Tongue (tissue), 2 donors: ENCODE measurements around the gene PSME2. TPM values are rescaled to one million over a fixed set of nuclear protein-coding genes. Genes with fewer than 3 reads are reported as not detected.
A peak's percentile ranks its signal among the peaks of the same experiment; 100 is the strongest.

Experiments used
- DNase-seq: peaks from one replicate; pipeline ENCODE4 v3.0.0-alpha.2; 2015
- total RNA-seq: library from RNA; depleted of rRNA; stranded (reverse); fragments of >200 nt; gene quantifications from one replicate; pipeline ENCODE4 v1.2.3, GENCODE V29; 2014

Gene PSME2
- total RNA-seq, 1 donor from 2014 or later = 35.5 TPM

DNA sequence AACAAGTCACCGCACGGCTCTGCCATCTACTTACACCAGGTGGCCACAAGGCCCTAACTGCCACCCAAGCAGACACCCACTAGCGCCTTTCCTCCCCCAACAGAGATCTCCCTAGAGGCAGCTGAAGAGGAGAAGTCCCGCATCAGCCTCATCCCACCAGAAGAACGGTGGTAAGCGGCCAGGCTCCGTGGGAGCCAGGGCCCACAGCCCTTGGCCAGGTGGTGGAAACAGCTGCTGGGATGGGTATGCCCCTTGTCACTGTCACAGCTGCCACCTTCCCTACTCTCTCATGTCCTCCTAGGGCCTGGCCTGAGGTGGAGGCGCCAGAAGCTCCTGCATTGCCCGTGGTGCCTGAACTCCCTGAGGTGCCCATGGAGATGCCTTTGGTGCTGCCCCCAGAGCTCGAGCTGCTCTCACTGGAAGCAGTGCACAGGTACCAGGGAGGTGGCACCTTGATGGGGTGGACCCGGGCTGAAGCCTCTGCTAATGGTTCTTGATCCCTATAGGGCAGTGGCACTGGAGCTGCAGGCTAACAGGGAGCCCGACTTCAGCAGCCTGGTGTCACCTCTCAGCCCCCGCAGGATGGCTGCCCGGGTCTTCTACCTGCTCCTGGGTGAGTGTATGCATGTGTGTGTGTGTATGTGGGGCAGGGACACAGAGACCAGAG, 33.0 kb upstream of the PSME2 start:
- DNase-seq = no peak

DNA sequence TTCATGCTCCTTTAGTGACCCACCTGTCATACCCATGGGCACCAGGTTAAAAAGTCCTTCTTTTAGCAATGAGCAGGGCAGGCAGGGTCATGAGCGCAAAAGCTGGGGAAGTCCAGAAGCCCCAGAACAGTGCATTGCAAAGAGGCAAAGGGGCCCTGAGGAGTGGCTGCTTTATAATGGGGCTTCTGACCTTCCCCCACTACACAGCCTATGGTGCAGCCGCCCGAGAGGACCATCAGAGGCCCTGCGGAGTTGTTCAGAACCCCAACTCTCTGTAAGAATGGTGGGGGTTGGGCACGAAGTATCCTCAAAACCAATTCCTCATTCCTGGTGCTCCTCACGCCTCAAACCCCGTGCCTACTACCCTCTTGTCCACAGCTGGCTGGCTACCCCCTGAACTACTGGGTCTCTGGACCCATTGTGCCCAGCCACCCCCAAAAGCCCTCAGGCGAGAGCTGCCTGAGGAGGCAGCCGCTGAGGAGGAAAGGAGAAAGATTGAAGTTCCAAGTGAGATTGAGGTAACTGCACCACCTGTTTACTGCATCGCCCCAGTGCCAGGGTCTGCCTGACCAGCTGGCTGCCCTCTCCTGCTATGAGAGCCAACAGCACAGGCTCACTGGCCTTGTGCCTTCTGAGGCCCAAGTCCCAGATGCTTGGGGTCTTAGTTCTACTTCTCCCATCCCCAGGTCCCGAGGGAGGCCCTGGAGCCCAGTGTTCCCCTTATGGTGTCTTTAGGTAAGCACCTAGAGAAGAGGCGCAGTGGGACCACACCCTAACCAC, 32.2 kb upstream of the PSME2 start:
- DNase-seq = no peak

DNA sequence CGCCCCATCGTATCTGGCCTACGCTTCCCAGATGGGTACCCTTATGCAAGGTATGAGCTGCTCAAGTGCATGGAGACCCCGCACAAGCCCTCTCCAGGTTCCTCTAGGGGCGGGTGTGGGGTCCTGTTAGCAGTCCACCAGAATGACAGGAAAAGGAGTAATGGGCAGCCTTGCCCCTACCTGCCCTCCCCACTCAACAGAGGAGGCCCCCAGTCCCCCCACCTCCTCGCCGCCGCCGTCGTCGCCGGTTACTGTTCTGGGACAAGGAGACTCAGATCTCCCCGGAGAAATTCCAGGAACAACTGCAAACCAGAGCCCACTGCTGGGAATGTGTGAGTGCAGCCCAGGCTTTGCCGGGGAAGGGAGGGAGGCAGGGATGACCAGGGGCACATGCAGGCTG, 31.5 kb upstream of the PSME2 start:
- DNase-seq = no peak

DNA sequence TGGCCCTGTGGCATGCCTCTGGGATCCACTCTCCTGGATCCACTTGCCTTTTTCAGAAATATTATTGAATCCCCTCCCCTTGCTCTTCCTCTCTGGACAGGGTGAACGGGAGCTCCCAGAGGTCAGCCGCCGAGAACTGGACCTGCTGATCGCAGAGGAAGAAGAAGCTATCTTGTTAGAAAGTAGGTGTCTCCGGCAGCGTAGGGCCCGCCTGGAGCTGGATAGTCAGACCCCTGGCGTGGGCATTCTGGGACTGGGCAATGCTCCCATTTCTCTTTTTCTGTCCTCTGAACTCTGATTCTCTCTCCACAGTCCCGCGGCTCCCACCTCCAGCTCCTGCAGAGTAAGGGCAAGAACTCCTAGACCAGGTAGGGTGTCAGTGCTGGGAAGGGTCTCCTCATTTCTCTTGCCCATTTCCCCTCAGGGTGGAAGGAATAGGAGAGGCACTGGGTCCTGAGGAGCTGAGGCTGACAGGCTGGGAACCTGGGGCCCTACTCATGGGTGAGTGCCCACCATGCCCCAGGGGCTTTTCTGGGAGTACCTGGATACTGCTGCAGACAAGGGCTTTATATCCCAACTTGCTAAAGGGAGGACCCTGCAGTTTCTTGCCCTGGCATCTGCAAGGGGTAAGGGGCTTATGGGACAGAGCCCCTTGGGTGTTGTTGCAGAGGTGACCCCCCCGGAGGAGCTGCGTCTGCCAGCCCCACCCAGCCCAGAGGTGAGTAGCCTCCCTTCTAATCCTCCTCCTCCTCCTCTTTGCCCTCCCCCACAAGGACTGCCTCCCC, 30.8 kb upstream of the PSME2 start:
- no peak for DNase-seq

DNA sequence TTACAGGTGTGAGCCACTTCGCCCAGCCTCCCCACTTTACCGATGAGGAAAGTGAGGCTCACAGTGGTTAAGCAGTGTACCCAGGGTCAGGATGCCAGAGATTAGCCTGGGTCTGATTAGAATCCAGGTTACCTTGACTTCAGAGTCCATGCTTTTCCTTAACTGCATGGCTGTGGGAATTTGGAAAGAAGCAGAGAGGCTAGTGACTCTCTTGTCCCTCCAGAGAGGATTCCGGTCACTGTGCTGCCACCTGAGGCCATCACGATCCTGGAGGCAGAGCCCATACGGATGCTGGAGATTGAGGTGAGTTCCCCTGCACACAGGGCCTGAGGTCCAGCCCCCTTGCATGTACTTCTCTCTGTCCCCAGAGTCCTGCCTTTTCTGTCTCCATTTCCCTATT, 30.2 kb upstream of the PSME2 start:
- DNase-seq = no peak

DNA sequence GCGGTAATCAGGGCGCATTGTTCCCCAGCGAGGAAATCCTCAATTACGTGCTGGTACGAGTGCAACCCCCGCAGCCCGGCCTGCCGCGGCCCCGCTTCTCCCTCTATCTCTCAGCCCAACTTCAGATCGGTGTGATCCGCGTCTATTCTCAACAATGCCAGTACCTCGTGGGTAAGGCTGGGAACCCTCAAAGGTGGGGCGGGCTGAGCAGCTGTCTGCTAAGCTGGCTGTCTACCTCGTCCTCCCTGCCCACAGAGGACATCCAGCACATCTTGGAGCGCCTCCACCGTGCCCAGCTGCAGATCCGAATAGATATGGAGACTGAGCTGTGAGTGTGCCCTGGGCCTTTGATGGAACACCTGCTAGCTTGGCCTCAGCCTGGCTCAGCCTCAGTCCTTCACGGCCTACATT, 26.5 kb upstream of the PSME2 start:
- DNase-seq = peak; percentile 7

DNA sequence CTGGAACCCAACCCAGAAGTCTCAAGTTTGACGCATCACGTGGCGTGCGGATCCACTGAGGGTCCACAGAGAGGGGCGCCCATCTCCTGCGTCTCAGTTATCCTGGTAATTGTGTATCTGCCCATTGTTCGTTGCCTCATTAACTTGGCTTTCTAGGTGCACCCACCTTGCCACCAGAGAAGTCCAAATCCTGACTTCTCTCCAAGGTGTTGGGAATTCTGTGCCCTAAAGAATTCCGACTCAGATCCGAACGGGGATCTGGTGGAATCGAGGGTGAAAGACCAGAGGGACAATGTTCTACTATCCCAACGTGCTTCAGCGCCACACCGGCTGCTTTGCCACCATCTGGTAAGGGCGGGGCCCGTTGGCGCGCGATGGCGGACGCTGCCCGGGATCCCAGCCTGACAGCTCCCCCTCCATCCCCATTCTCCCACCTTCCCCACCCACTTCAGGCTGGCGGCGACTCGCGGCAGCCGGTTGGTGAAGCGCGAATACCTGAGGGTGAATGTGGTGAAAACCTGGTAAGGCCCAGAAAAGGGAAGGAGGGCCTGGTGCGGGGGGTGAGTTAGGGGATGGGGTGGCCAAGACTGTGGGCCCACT, 26.0 kb upstream of the PSME2 start:
- peak; percentile 33 for DNase-seq

DNA sequence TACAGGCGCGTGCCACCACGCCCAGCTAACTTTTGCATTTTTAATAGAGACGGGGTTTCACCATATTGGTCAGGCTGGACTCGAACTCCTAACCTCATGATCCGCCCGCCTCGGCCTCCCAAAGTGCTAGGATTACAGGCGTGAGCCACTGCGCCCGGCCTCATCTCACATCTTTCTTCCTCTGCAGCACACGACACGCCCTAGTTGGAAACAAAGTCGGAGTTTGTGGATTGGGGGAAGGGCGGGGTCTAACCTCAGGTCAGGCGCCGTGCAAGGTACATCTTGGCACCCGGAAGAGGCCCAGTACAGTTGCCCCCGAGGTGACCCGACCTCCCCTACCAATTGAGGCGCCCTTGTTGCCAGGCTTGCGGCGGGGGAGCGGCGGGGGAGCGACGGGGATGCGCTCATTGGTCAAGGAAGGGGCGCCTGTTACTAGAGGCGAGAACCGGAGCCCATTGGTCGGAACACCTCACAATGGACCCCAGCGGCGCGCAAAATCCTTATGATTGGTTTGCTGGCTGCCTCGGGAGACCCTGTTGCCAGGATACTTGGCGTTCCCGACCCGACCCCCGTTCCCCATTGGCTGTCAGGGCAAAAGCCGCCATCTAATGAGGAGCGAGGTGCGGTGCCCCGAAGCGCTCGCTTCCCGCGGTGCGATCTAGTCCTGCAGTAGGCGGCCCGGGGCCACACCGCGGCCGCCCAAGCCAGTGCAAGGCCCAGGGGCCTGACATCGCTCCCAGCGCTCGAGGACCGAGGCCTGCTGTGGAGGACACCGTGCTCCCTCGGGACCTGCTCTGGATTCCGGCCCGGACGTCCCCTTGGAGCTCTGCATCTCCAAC, 25.2 kb upstream of the PSME2 start, which contains the start of gene REC8:
Gene REC8 (plus strand): TSS at position 659 of the 839 bp plus-strand sequence. CDS start 473 bp downstream, outside the sequence.
- DNase-seq = peak; percentile 95

DNA sequence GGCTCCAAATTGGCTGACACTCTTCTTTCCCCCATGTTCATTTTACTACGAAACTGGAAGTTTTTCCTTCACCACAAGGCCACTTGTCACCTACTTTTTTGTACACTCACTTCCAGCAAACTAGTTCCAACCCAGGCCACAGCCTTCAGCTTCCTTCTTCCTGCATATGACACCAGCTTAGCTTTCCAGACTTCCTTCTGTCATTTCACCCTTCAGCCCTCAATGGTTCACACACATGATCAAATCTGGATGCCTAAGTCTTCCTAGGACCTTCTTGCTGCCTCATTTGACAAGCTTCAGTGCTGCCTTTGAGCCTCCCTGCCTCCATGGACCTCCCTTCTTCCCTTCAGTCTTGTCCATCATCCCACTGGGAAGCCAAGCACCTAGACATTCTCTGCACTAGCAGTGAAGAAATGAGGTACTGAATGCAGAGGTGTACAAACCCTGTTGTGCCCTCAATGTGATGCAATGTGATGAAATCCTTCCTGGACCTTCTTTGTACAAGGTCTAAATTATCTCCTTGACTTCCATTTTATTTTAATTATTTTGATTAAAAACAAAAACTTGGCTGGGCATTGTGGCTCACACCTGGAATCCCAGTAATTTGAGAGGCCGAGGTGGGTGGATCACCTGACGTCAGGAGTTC, 21.2 kb upstream of the PSME2 start:
- DNase-seq = no peak

DNA sequence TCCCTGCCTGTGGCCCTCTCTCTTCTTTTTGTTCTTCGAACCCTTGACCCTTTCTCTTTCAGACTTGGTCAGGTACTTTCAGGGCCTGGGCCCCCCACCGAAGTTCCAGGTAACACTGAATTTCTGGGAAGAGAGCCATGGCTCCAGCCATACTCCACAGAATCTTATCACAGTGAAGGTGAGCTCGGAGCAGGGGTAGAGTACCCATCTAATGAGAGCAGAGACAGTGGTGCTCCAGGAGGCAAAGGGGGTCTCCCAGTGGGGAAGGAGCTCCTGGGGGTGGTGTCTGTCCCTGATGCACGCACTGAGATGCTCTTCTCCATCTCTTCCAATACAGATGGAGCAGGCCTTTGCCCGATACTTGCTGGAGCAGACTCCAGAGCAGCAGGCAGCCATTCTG, 19.4 kb upstream of the PSME2 start:
- no peak for DNase-seq

DNA sequence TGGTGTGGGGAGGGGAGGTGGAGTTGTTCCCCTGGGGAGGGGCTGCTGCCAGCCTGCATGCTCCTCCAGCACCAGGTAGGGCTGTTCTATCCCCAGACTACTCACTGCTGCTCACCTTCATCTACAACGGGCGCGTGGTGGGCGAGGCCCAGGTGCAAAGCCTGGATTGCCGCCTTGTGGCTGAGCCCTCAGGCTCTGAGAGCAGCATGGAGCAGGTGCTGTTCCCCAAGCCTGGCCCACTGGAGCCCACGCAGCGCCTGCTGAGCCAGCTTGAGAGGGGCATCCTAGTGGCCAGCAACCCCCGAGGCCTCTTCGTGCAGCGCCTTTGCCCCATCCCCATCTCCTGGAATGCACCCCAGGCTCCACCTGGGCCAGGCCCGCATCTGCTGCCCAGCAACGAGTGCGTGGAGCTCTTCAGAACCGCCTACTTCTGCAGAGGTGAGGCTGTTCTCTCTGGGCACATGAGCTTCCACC, 18.1 kb upstream of the PSME2 start:
- DNase-seq = no peak

DNA sequence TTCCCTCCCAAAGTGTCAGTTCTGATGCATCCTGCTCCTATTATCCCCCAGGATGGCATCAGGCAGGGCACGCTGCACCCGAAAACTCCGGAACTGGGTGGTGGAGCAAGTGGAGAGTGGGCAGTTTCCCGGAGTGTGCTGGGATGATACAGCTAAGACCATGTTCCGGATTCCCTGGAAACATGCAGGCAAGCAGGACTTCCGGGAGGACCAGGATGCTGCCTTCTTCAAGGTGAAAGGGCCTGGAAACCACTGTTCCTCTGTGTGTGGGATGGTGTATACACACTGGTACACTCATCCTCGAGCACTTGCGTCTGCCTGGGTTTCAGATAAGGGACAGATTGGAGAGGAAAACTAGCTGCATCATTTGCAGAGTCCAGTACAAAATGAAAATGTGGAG, 15.7 kb upstream of the PSME2 start:
- no peak for DNase-seq

DNA sequence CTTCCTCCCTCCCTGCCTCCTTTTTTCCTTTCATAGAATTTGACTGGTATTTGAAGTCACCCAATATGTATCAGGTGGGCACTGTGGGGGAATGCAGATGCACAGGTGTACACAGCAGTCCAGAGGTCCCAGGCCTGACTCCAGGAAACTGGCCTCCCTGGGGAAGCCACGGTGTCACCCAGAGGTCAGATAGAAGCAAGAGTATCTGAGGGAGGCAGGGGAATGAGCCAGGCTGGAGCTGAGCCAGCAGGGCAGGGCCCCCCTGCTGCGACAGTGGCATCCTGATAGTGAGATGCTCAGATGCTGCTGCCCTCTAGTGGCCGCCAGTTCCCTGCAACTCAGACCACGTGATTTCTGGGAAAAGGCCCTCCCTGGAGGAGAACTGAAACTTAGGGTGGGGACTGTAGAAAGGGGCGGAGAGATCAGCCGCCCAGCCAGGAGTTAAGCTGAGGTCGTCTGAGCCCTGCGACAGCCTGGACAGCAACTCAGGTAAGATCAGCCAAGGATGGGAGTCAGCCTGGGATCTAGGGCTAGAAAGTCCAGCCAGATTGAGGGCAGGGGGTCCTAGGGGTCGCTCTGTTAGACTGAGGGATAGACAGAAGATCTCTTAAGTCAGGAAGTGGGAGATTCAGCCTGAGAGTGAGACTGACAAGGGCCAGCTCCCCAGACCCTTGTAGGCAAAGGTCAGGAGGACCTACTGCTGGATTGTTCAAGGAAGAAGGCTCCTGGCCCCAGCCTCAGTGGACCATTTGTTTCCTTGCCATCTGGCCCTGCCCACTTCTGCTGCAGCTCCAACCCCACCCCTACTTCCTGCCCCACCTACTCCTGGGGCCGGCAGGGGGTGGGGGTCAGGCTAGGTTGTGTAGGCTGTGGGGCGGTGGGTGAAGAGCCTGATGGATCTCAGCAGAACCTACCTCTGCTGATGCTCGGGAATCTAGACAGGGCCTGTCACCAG, 14.7 kb upstream of the PSME2 start, which contains the start of gene IRF9:
Gene IRF9 (plus strand): TSS at position 416 of the 955 bp plus-strand sequence. CDS start 880 bp downstream, outside the sequence.
- DNase-seq = peak; percentile 98

DNA sequence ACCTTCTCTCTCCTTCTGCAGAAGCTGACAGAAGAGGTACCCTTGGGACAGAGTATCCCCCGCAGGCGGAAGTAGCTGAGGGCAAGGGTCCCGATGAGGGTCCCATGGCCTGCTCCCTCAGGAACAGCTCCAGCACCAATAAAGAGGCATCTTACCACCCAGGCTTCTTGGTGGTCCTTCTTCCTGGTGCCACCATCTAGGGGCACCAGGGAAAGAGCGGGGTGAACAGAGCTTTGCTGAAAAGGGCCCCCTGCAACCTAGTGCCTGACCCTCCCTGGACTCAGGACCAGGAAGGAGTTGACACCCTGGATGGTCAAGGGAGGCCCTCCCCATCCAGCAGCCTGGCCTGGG, 14.1 kb upstream of the PSME2 start:
- DNase-seq = no peak

DNA sequence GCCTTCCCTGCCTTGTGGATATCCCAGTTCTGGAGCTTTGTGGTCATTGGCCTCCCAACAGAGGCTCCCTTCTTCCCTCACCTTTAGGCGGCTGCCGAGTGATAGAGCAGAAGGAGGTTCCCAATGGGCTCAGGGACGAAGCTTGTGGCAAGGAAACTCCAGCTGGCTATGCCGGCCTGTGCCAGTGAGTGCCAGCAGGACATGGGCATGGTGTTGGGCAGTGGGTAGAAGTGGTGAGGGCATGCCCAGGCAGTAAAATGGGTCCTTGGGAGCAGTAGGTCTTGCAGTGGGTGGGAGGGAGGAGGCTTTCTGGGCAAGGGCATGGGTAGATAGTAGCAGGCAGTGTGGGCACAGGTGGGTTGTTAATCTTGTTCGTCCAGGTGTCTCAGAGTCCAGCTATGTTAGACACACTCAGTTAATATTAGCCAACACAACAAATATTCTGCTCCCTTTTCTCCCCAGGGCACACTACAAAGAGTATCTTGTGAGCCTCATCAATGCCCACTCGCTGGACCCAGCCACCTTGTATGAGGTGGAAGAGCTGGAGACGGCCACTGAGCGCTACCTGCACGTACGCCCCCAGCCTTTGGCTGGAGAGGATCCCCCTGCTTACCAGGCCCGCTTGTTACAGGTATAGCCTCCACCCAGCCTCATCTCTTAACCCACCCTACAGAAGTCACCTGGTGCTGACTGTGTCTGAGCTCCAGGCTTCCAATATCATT, 13.5 kb upstream of the PSME2 start:
- no peak for DNase-seq

DNA sequence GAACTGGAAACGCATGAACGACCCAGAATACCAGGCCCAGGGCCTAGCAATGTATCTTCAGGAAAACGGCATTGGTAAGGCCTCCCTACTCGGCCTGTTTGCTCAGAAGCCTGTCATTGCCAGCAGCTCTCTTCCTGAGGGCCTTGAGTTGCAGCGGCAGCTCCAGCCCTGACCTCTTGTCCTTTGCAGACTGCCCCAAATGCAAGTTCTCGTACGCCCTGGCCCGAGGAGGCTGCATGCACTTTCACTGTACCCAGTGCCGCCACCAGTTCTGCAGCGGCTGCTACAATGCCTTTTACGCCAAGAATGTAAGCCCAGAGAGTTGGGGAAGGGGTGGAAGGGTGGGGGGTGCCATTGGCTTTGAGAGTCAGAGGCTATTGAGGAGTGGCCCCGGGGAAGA, 10.9 kb upstream of the PSME2 start:
- no peak for DNase-seq

DNA sequence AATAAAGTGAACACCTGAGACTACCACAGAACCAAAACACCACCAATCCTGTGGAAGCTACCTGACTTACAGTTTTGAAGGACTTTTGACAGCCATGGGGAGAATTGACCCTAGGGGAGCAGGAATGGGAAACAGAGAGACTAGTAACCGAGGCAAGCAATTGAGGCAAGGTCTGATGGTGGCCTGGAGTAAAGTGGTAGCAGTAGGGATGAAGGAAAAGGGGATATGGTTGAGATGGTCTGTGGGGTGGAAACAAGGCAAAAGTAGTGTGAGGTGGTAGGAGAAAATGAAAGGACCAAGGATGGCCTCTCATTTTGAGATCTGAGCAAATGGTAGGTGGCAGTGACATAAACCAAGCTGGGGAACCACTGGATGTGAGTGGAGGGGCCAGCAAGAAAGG, 10.4 kb upstream of the PSME2 start:
- no peak for DNase-seq

DNA sequence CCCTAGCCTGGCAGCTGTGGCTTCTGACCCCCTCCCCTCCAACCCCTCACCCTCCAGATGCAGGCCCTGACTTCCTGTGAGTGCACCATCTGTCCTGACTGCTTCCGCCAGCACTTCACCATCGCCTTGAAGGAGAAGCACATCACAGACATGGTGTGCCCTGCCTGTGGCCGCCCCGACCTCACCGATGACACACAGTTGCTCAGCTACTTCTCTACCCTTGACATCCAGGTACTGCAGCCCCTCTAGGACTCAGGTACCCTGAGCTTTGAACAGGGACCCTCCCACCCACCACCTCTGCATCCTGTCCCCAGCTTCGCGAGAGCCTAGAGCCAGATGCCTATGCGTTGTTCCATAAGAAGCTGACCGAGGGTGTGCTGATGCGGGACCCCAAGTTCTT, 8.7 kb upstream of the PSME2 start:
- DNase-seq = no peak
